T-helper 22 cell (primary cell): ENCODE measurements around the gene BRD1.

Experiments used
- DNase-seq: peaks from one replicate; pipeline ENCODE4 v3.0.0-alpha.2; 2020; ENCODE audit warnings: low read depth

BRD1 gene

DNA sequence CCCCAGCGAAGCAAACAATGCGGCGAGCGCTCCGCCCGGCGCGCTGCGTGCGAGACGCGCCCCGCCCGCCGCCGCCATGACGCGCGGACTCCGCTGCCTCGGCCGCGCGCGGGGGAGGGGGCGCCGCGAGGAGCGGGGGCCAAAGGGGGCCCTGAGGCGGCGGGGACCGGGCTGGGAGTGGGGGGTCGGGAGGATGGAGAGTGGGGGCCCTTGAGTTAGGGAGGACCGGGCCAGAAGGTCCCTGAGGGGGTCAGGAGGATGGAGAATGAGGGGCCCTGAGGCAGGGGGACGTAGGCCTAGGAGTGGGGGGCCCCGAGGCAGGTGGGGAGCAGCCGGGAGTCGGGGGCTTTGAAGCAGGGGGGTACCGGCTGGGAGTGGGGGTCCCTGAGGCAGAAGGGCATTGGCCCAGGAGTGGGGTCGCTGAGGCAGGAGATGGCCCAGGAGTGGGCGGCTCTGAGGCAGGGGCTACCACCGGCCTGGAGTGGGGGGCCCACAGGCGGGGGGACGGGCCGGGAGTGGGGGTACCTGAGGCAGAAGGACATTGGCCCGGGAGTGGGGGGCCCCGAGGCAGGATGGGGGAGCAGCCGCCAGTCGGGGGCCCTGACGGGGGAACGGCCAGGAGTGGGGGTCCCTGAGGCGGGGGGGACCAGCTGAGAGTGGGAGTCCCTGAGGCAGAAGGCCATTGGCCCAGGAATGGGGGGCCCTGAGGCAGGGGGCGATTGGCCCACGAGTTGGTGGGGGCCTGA lies at the start of gene BRD1:
TSS of gene BRD1 (minus strand) at position 21 of the 746 bp plus-strand sequence. CDS start 3,556 bp downstream, outside the sequence.
- DNase-seq, result no peak

- DNase-seq, result no peak
These were observed 45.7 kb upstream of the BRD1 start for GRCh38 chr22:49873228-49873940.

- no peak for DNase-seq
These were observed 44.7 kb upstream of the BRD1 start for GRCh38 chr22:49872347-49872746.

DNA sequence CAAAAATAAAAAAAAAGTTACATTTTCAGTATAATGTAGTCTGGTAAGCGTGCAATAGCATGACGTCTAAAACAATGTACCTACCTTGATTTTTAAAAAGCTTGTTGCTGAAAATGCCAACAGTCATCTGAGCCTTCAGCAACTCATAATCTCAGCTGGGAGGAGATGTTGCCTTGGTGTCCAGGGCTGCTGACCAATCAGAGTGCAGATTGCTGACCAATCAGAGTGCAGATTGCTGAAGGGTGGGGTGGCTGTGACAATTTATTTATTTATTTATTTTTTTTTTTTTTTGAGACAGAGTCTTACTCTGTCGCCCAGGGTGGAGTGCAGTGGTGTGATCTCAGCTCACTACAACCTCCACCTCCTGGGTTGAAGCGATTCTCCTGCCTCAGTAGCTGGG lies 43.8 kb upstream of the BRD1 start:
- no peak for DNase-seq

- peak; percentile 49 for DNase-seq
These were observed 42.4 kb upstream of the BRD1 start for GRCh38 chr22:49869845-49870712.

- no peak for DNase-seq
These were observed 41.6 kb upstream of the BRD1 start for GRCh38 chr22:49869086-49869830.

DNA sequence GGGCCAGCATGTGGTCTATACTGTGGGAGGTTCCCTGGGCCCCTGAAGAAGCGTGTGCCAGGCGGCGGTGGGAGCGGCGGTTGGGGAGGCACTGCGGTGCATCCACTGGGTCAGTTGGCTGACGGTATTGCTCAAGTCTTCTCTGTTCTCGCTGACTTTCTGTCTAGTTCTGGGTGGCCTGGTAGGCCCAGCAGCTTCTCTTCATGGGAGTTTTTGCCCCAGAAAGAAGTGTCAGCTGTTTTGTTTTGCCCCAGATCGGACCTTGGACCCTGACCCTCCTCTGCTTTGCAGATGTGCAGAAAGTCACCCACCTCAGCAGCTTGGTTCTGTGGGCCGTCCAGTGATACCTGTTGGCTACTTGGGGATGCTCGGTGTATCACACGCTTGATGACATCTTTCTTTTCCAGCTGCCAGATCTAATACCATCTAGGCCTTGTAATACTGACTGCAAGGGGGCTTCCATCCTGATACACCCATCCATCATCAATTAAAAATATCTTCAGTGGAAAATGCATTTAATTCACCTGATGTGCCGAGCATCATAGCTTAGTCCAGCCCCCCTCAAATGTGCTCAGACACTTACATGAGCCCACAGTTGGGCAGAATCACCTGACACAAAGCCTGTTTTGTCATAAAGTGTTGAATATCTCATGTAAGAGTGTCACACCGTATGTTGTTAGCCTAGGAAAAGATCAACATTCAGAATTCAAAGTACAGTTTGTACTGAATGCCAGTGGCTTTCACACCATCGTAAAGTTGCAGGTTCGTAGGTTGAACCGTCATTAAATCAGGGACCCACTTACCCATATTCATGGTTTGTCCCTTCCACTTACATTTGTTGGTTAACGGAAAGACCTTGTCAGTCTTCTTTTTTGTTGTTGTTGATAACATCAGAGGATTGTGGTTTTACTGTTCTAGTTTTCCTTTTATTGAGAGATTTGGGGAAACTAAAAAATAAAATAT lies 39.9 kb upstream of the BRD1 start:
- DNase-seq, result no peak

GRCh38 chr22:49866646-49867045 lies 39.0 kb upstream of the BRD1 start:
- no peak for DNase-seq

DNA sequence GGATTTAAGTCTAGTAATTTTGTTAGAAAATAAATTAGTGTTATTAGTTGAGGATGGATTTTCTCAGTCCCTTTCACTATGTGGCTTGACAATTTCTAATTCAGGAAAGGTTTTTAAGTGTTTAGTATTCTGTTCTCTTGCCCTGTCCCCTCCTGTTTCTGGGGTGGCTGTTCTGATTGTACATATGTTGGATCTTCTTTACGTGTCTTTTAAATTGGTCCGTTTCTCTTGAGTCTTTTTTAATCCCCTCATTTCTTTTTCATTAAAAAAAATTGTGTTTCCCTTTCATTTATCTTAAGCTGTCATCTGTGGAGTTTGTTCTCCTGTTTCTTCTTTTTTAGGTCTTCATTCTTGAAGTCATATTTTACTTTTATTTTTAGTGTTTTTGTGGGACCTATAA lies 38.5 kb upstream of the BRD1 start:
- DNase-seq, result no peak

DNA sequence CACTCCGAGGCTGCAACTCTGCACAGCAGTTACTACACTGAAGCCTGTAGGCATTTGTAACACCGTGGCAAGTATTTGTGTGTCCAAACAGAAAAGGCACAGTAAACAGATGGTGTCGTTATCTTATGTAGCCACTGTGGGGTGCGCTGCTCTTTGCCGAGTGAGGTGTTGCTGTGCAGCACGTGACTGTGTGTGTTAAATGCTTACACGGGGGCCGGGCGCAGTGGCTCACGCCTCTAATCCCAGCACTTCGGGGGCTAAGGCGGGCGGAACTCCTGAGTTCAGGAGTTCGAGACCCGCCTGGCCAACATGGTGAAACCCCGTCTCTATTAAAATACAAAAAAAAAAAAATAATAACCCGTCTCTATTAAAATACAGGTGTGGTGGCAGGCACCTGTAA lies 37.5 kb upstream of the BRD1 start:
- DNase-seq, result no peak

DNA sequence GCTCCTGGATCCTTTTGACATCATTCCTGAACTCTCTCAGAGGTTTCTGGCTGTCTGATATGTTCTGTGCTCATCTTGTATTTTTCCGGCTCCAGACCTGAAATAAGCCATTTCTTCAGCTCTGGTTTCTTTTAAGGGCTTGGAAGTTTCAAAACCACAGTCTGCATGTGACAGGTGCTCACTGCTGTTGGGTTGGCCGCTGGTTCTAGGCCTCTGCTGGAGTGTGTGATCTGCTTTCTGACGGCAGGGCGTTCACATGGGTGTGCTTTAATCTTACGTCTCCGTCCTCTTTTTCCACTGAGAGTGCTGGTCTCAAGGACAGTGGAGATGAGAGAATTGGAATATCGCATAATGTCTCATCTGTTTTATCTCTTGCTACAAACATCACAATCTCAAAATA lies 36.3 kb upstream of the BRD1 start:
- no peak for DNase-seq

DNA sequence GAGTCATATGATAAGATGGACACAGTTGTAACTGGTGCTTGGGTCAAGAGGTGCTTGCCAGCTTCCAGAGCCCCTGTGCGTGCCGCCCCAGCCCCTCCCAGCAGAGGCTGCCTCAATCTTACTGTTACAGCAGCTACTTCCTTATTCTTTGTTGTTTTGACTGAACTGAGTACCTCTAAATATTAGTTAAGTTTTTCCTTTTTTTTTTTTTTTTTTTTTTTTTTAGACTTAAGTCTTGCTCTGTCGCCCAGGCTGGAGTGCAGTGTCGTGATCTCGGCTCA lies 34.8 kb upstream of the BRD1 start:
- DNase-seq, result no peak

DNA sequence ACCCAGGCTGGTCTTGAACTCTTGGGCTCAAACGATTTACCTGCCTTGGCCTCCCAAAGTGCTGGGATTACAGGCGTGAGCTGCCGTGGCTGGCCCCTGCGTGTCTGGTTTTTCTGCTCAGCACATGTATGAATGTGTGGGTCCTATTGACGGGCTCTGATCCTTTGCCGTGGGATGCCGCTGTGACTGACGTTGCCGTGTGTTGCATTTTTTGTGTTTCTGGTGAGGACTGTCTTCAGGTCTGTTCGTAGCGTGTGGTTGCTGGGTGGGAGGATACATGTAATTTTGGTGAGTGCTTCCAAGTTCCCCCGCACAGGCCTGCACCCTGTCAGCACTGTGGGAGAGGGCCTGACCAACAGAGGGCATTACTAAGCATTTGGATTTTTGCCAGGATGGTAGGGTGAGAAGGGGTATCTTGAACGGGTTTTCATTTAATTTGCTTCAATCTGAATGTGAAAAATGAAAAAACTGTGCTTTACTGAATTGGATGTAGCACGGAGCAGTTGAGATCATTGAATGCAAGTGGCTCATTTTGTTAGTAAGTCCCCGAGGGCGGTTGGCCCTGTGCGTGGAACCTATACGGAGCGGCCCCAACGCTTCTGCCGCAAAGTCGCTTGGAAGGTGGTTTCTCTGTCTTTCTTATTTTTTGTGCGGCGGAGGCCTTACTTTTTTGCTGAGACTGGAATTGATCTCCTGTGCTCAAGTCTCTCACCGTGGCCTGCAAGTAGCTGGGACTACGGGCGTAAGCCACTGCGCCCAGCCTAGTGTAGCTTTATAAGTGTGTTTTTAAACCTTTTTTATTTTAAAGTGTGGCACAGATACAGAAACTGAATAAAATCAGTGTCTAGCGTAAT lies 34.2 kb upstream of the BRD1 start:
- DNase-seq, result no peak

GRCh38 chr22:49858827-49859226 lies 31.2 kb upstream of the BRD1 start:
- DNase-seq, result no peak

DNA sequence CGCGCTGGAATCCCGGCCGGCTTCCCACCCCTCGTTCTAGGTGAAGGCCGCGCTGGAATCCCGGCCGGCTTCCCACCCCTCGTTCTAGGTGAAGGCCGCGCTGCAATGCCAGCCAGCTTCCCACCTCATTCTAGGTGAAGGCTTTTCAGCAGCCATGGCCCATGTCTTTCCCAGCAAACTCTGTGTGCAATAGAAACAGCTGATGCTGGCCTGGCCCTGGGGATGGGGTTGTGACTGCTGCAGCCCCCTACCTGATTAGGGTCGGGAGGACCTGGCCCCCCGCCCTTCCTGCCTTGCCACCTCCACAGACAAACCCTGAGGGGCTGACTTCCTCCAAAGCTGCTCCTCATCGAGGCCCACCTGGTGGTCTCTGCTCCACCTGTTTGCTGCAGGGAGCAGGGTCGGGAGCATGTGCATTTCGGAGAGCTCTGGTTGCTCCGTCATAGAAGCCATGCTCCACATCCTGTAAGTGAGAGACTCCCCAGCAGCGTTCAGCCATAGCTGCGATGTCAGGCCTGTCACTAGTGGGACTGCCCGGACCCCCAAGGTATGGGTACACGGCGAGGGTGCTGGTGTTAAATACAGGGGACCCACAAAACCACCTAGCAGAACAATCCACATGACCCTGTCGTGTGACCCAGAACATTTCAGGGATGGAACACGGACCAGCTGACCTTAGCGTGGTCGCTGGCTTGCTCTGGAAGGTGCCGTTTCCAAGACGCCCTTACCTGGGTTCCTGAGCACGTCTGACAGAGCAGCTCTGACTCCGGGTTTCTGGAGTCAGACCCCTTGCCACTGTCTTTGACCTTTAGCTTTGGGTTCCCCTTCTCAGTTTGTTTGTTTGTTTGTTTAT lies 29.3 kb upstream of the BRD1 start:
- DNase-seq, result no peak

GRCh38 chr22:49856343-49856742 lies 28.7 kb upstream of the BRD1 start:
- no peak for DNase-seq

DNA sequence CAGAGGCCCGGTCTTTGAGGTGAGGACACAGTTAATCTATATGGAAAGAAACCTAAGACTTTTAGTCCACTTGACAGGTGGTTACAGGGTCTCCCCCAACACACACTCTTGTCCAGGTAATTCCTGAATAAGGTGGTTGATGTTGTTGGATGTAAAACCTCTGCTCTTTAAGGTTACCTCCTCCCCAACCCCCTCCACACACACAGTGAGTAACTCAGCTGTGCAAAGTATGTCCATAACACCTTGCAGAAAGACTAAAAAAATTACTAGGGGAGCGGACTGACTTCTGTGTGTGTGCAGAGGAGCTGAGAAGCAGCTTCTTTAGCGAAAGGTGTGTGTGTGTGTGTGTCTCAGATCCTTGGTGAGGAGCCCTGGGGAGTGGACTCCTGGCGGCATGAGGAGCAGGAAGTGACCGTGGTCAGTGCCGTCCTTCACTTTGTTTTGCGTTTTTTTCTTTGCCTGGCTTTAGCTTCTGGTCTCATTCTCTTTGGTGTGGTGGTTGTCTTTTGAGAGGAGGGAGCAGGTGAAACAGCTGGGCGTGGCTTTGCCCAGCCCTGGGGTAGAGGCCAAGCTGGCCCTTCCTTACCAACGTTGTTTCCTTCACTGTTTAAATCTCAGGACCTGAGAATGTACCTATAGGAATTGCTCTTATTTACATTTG lies 27.7 kb upstream of the BRD1 start:
- no peak for DNase-seq

DNA sequence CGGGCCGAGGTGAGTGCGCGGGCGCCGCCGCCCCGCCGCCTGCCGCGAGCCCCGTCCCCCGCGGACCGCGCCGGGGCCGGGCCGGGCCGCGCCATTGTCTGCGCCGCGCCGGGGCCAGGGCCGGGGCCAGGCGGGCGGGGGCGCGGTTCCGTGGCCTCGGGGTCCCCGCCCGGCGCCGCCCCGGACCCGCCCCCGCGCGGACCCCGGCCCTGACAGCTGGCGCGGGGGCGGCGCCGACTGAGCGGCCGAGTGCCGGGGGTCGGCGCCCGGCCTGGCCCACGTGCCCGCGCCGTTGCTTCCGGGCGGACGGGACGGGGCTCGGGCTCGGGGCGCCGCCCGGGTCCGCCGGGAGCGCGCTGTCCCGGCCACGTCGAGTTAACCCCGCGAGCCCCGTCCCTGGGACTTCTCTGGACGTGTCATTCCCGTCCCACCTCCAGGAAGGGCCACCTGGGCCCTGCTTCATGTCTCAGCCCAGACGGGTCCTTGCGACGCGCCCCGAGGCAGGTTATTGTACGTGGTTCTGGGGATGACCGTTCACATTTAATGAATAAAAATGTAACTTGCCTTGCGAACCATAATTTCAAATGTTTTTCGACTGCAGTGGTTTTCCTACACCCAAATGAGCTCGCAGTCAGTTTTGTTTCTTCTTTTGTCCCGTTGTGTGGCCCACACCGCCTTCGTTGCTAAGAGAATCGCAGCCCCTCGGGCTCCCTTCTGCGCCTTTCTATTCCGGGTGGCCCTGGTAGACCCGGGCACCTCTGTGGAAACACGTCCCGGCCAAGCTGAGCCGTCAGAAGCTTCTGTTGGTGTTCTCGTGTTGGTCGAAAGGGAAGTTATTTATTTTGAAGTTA lies 26.5 kb upstream of the BRD1 start:
- no peak for DNase-seq
